Measurements from ENCODE around the gene GLRX2. TPM values are rescaled to one million over a fixed set of nuclear protein-coding genes. Genes with fewer than 3 reads are reported as not detected.

GLRX2 gene
- total RNA-seq, 1 donor from 2014 or later = 7.2 TPM

DNA sequence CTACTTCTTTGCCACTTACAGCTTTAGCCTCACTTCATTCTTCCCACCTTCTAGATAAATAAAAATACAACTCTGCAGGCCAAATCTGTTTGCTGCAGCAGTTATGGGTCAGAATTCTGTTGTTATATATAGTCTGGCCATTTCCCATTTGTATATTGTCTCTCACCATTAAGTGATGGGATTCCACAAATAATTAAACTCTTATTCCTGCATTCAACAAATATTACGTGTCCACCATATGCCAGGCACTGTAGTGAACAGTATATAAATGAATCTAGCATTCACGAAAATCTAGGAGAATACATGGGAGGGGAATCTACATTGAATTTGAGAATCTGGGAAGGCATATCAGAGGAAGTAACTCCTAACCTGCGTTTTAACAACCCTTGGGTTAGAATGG lies 5.7 kb upstream of the GLRX2 start:
- no peak overlapping the region for H3K27ac Mint-ChIP-seq (ENCODE audit: unreplicated experiment)
- no peaks in the 10 kb centered on the region for H3K27me3 Mint-ChIP-seq (ENCODE audit: unreplicated experiment)
- no peaks in the 10 kb centered on the region for H3K4me1 Mint-ChIP-seq (ENCODE audit: low read depth, unreplicated experiment)
- H3K4me3 Mint-ChIP-seq (ENCODE audit: unreplicated experiment) = no peak overlapping the region
- TF ChIP-seq, protein P1, sequence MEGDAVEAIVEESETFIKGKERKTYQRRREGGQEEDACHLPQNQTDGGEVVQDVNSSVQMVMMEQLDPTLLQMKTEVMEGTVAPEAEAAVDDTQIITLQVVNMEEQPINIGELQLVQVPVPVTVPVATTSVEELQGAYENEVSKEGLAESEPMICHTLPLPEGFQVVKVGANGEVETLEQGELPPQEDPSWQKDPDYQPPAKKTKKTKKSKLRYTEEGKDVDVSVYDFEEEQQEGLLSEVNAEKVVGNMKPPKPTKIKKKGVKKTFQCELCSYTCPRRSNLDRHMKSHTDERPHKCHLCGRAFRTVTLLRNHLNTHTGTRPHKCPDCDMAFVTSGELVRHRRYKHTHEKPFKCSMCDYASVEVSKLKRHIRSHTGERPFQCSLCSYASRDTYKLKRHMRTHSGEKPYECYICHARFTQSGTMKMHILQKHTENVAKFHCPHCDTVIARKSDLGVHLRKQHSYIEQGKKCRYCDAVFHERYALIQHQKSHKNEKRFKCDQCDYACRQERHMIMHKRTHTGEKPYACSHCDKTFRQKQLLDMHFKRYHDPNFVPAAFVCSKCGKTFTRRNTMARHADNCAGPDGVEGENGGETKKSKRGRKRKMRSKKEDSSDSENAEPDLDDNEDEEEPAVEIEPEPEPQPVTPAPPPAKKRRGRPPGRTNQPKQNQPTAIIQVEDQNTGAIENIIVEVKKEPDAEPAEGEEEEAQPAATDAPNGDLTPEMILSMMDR (IDR thresholded peaks at IDR 0.05; ENCODE audit: partially characterized antibody, unreplicated experiment) = no peak
- DNase-seq = no peak
- peaks cover 1% of the 10 kb centered on the region for H3K9me3 Mint-ChIP-seq (ENCODE audit: unreplicated experiment)
- H3K36me3 Mint-ChIP-seq (ENCODE audit: unreplicated experiment) = no peaks in the 10 kb centered on the region

DNA sequence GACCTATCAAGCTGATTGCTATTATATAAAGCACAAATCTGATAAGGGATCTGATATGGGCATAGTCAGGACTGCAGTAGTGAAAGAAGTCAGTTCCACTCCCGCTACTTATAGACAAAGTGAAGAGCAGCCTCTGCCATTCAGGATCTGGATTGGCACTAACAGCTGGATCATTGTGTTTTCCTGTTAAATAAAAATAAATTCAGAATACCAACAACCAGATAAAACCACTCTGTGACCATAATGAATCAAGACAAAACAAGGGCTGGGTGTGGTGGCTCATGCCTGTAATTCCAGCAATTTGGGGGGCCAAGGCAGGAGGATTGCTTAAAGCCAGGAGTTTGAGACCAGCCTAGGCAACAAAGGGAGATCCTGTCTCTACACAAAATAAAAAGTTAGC lies 5.0 kb upstream of the GLRX2 start:
- TF ChIP-seq, protein P1 (IDR thresholded peaks at IDR 0.05; ENCODE audit: partially characterized antibody, unreplicated experiment) = no peak
- Mint-ChIP-seq H3K9me3 (ENCODE audit: unreplicated experiment) (peaks cover 4% of the 10 kb centered on the region), H3K27me3 (ENCODE audit: unreplicated experiment) (no peaks in the 10 kb centered on the region), H3K4me3 (ENCODE audit: unreplicated experiment) (no peak overlapping the region), H3K27ac (ENCODE audit: unreplicated experiment) (no peak overlapping the region), H3K36me3 (ENCODE audit: unreplicated experiment) (no peaks in the 10 kb centered on the region), H3K4me1 (ENCODE audit: low read depth, unreplicated experiment) (no peaks in the 10 kb centered on the region)
- no peak for DNase-seq

DNA sequence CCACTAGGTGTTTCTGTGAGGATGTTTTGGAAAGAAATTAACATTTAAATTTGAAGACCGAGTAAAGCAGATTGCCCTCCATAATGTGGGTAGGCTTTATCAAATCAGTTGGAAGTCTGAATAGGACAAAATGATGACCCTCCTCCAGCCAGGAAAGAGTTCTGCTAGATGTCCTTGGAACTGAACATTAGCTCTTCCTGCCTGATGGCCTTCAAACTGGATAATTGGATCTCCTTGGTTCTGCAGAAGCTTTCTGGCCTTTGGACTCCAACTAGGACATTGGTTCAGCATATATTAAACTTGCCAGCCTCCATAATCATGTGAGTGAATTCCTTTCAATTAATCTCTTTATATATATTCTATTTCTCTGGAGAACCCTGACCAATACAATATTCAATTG lies 4.4 kb upstream of the GLRX2 start:
- H3K9me3 Mint-ChIP-seq (ENCODE audit: unreplicated experiment) = peaks cover 4% of the 10 kb centered on the region
- H3K27ac Mint-ChIP-seq (ENCODE audit: unreplicated experiment) = no peak overlapping the region
- H3K4me3 Mint-ChIP-seq (ENCODE audit: unreplicated experiment) = no peak overlapping the region
- TF ChIP-seq, protein P1 (IDR thresholded peaks at IDR 0.05; ENCODE audit: partially characterized antibody, unreplicated experiment) = no peak
- no peaks in the 10 kb centered on the region for H3K4me1 Mint-ChIP-seq (ENCODE audit: low read depth, unreplicated experiment)
- H3K27me3 Mint-ChIP-seq (ENCODE audit: unreplicated experiment) = no peaks in the 10 kb centered on the region
- H3K36me3 Mint-ChIP-seq (ENCODE audit: unreplicated experiment) = no peaks in the 10 kb centered on the region
- DNase-seq = no peak

DNA sequence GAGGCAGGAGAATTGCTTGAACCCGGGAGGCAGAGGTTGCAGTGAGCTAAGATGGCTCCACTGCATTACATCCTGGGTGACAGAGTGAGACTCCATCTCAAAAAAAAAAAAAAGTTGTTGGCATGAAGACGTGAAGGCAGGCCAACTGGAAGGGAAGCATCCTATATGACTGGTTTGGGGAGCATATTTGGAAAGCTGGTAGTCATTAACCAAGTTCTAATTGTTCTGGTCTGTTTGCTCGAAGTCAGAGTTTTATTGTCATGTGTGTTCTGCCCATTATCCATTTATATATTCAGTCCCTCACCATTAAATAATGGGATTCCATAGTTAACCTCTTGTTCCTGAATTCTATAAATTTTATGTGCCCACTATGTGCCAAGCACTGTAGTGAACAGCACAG lies 3.3 kb upstream of the GLRX2 start:
- TF ChIP-seq, protein P1 (IDR thresholded peaks at IDR 0.05; ENCODE audit: partially characterized antibody, unreplicated experiment) = no peak
- no peak overlapping the region for H3K27ac Mint-ChIP-seq (ENCODE audit: unreplicated experiment)
- peaks cover 4% of the 10 kb centered on the region for H3K9me3 Mint-ChIP-seq (ENCODE audit: unreplicated experiment)
- no peak overlapping the region for H3K4me3 Mint-ChIP-seq (ENCODE audit: unreplicated experiment)
- no peaks in the 10 kb centered on the region for H3K4me1 Mint-ChIP-seq (ENCODE audit: low read depth, unreplicated experiment)
- no peaks in the 10 kb centered on the region for H3K36me3 Mint-ChIP-seq (ENCODE audit: unreplicated experiment)
- DNase-seq = no peak
- H3K27me3 Mint-ChIP-seq (ENCODE audit: unreplicated experiment) = peaks cover 1% of the 10 kb centered on the region

DNA sequence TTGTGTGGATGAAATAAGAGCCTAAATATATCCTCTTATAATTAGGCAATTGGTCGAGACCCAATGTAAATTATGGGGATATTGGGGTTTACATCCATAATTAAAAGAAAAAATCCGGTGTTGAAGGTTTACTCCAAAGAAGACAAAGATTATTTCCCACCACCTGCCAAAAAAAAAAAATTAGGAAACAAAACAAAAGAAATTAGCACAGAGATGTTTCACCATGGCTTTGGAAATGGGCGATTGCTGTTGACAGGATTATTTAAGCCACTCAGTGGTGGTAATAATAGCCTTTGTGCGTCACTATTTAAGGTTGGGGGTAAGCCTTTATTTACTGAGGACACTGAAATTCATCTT lies 585 bp upstream of the GLRX2 start:
- no peak for DNase-seq
- peak overlapping the region; percentile 55 for H3K27ac Mint-ChIP-seq (ENCODE audit: unreplicated experiment)
- H3K36me3 Mint-ChIP-seq (ENCODE audit: unreplicated experiment) = no peaks in the 10 kb centered on the region
- peak overlapping the region; percentile 93 for H3K4me3 Mint-ChIP-seq (ENCODE audit: unreplicated experiment)
- H3K4me1 Mint-ChIP-seq (ENCODE audit: low read depth, unreplicated experiment) = no peaks in the 10 kb centered on the region
- H3K9me3 Mint-ChIP-seq (ENCODE audit: unreplicated experiment) = peaks cover 4% of the 10 kb centered on the region
- peaks cover 1% of the 10 kb centered on the region for H3K27me3 Mint-ChIP-seq (ENCODE audit: unreplicated experiment)
- TF ChIP-seq, protein P1 (IDR thresholded peaks at IDR 0.05; ENCODE audit: partially characterized antibody, unreplicated experiment) = no peak

All from glutamatergic neuron (in vitro differentiated cells).